Testis (tissue), 3 donors: ENCODE measurements around the gene ADGRF3. TPM values are rescaled to one million over a fixed set of nuclear protein-coding genes. Genes with fewer than 3 reads are reported as not detected.

ENCODE experiments used
- DNase-seq: peaks from one replicate; pipeline ENCODE4 v3.0.0-alpha.2; 2019
- H3K27ac ChIP-seq, 2 donors: fragments of 200-600 bp; sonication (generic); one replicate each; pipeline ENCODE4 v1.5.1; 2019
- H3K27me3 ChIP-seq: fragments of 200-600 bp; sonication (generic); one replicate; pipeline ENCODE4 v1.5.1; 2019
- H3K36me3 ChIP-seq: fragments of 200-600 bp; sonication (generic); one replicate; pipeline ENCODE4 v1.5.1; 2017; ENCODE audit warnings: low read depth; ENCODE audit errors: missing control alignments
- H3K4me1 ChIP-seq: fragments of 200-600 bp; sonication (generic); one replicate; pipeline ENCODE4 v1.5.1; 2019
- H3K4me3 ChIP-seq, 2 donors: fragments of 200-600 bp; sonication (generic); one replicate each; pipeline ENCODE4 v1.5.1; 2017 to 2019
- H3K9me3 ChIP-seq: fragments of 200-600 bp; sonication (generic); one replicate; pipeline ENCODE4 v1.5.1; 2017
- CTCF ChIP-seq, 3 experiments: fragments of 450-650 bp in 2 of 3; fragments of 200-600 bp in 1 of 3; sonication (generic) in 1 of 3; IDR thresholded peaks; one replicate each; pipeline ENCODE4 v1.5.1; 2016 to 2019; ENCODE audit warnings: antibody characterized with exemption in 3 of 3, mild to moderate bottlenecking in 2 of 3, moderate library complexity in 1 of 3
- POLR2A ChIP-seq: fragments of 450-650 bp; IDR thresholded peaks from one replicate; pipeline ENCODE4 v1.6.1; 2017; ENCODE audit warnings: antibody characterized with exemption, mild to moderate bottlenecking, moderate library complexity
- WGBS, 2 donors: methylation state at CpG; one replicate each; pipeline ENCODE4 v1.1.5; 2018; 5-methylcytosine and 5-hydroxymethylcytosine counted together
- intact Hi-C: fragments of 100-400 bp; cut with DNase I; formaldehyde crosslinking; loops from one replicate; pipeline ENCODE4 v1.15.1; 2023; ENCODE audit warnings: low total_unique reads
- polyA plus RNA-seq: library from polyadenylated mRNA; stranded (reverse); fragments of 350-450 nt; fragmentation: Illumina TruSeq; extraction: RNeasy Lipid Tissue Mini Kit (QIAGEN cat#74804); gene quantifications from one replicate; pipeline ENCODE4 v1.2.3, GENCODE V29; 2014; ENCODE audit warnings: low read depth, low replicate concordance; ENCODE audit not compliant: insufficient read depth
- total RNA-seq, 2 donors: library from RNA; depleted of rRNA; stranded (reverse); fragments of >200 nt; gene quantifications; one replicate each; pipeline ENCODE4 v1.2.3, GENCODE V29; 2016

Gene ADGRF3
- total and polyA plus RNA-seq, 3 donors from 2014 or later = 1.0 to 2.2 (median 1.6) TPM

- 91 to 92% methylated on average over 6 of the region's 6 CpGs for WGBS, 2 donors
- no peaks in the 10 kb centered on the region for H3K36me3 ChIP-seq
- no peak overlapping the region for H3K27ac ChIP-seq
- no peaks in the 10 kb centered on the region for H3K9me3 ChIP-seq
- TF ChIP-seq POLR2A = no peak
- no peak for TF ChIP-seq CTCF (IDR thresholded peaks at IDR 0.05)
- no peak overlapping the region for H3K4me3 ChIP-seq
- H3K4me1 ChIP-seq = peaks cover 8% of the 10 kb centered on the region
- no peaks in the 10 kb centered on the region for H3K27me3 ChIP-seq
- no peak for DNase-seq
- intact Hi-C loops = no loop called here
Measured at GRCh38 chr2:26302846-26303245, 43.7 kb downstream of the ADGRF3 start.

- no peak for TF ChIP-seq POLR2A
- TF ChIP-seq CTCF (IDR thresholded peaks at IDR 0.05) = no peak
- intact Hi-C loops = no loop called here
- DNase-seq = peak; percentile 57
Measured at GRCh38 chr2:26300234-26300925, 46.2 kb downstream of the ADGRF3 start.

GRCh38 chr2:26299471-26300101 is 47.0 kb downstream of the ADGRF3 start:
- no peak for TF ChIP-seq CTCF (IDR thresholded peaks at IDR 0.05)
- TF ChIP-seq POLR2A = no peak
- H3K27me3 ChIP-seq = no peaks in the 10 kb centered on the region
- peak; percentile 47 for DNase-seq
- H3K27ac ChIP-seq = peak overlapping the region; percentile 79 to 84
- no peaks in the 10 kb centered on the region for H3K36me3 ChIP-seq
- peak overlapping the region; percentile 39 to 60 for H3K4me3 ChIP-seq
- WGBS, 2 donors = 0 to 2% methylated on average over 9 of the region's 9 CpGs
- H3K4me1 ChIP-seq = peaks cover 8% of the 10 kb centered on the region
- intact Hi-C loops = no loop called here
- H3K9me3 ChIP-seq = no peaks in the 10 kb centered on the region

More at GRCh38 chr2:26300234-26300925, 46.2 kb downstream of the ADGRF3 start:
- Histone ChIP-seq H3K4me1 (peaks cover 8% of the 10 kb centered on the region), H3K27ac (peak overlapping the region in 1 of 2 donors; percentile 84), H3K9me3 (no peaks in the 10 kb centered on the region), H3K36me3 (no peaks in the 10 kb centered on the region), H3K27me3 (no peaks in the 10 kb centered on the region), H3K4me3 (peak overlapping the region; percentile 39 to 60)
- WGBS, 2 donors = 22% methylated on average over 22 of the region's 22 CpGs

- DNase-seq = peak; percentile 46
- Histone ChIP-seq H3K9me3 (no peaks in the 10 kb centered on the region), H3K27me3 (no peaks in the 10 kb centered on the region), H3K36me3 (no peaks in the 10 kb centered on the region), H3K4me3 (peak overlapping the region; percentile 39 to 60), H3K4me1 (peaks cover 8% of the 10 kb centered on the region), H3K27ac (peak overlapping the region; percentile 79 to 84)
- TF ChIP-seq POLR2A (no peak), CTCF (IDR thresholded peaks at IDR 0.05) (no peak)
- intact Hi-C loops = no loop called here
- 2% methylated on average over 30 of the region's 30 CpGs for WGBS, 2 donors
Measured at GRCh38 chr2:26298638-26299393, 47.8 kb downstream of the ADGRF3 start.
